ENCODE data around the gene IRX6.

GRCh38 chr16:55289353-55289752 is 34.6 kb upstream of the IRX6 start:
- TF ChIP-seq GATA3 (IDR thresholded peaks at IDR 0.05; ENCODE audit: low read depth, low read length), result no peak
- no peak for TF ChIP-seq GATA2 (IDR thresholded peaks at IDR 0.05; ENCODE audit: low read depth, low read length)

Data from SH-SY5Y (cell line).